H1 (cell line): ENCODE measurements around the gene STARD4.

Source experiments
- ATF2 ChIP-seq: IDR thresholded peaks from 2 replicates; pipeline ENCODE4 v1.6.1; 2012; ENCODE audit warnings: low read length, inconsistent platforms
- CHD2 ChIP-seq: IDR thresholded peaks from 2 replicates; pipeline ENCODE4 v1.6.1; 2012; ENCODE audit warnings: low read length, improper control_type of control experiment
- CREB1 ChIP-seq: IDR thresholded peaks from 2 replicates; pipeline ENCODE4 v1.6.1; 2012; ENCODE audit warnings: inconsistent platforms
- EZH2 ChIP-seq: fragments of 200-600 bp; sonication (generic); IDR thresholded peaks from 2 replicates; pipeline ENCODE4 v1.7.1; 2012; ENCODE audit warnings: low read depth, mild to moderate bottlenecking, moderate library complexity, low read length, inconsistent platforms; ENCODE audit not compliant: severe bottlenecking
- POLR2A ChIP-seq, 2 experiments: IDR thresholded peaks; 1 replicate in 1 of 2; 2 replicates in 1 of 2; pipeline ENCODE4 v1.6.1; 2011; ENCODE audit warnings: low read depth in 2 of 2, low read length in 2 of 2, mild to moderate bottlenecking in 2 of 2; ENCODE audit errors: control extremely low read depth in 1 of 2
- POLR2AphosphoS5 ChIP-seq: IDR thresholded peaks from 2 replicates; pipeline ENCODE4 v1.6.1; 2011; ENCODE audit warnings: low read depth, low read length
- RAD21 ChIP-seq, 2 experiments: IDR thresholded peaks in 1 of 2; conservative IDR thresholded peaks in 1 of 2; 2 replicates each; pipeline ENCODE4 v1.6.1; 2011; ENCODE audit warnings: low read depth in 2 of 2, low read length in 2 of 2, improper control_type of control experiment in 1 of 2, inconsistent platforms in 1 of 2, mild to moderate bottlenecking in 1 of 2, moderate library complexity in 1 of 2
- TAF7 ChIP-seq: optimal IDR thresholded peaks from 2 replicates; pipeline ENCODE3; 2011; ENCODE audit warnings: low read depth, mild to moderate bottlenecking, inconsistent platforms, low read length, moderate library complexity, borderline replicate concordance
- TEAD4 ChIP-seq: IDR thresholded peaks from 2 replicates; pipeline ENCODE4 v1.6.1; 2012; ENCODE audit warnings: low read depth, low read length, inconsistent platforms, mixed read lengths
- TF ChIP-seq, protein P1 (sequence below), 3 experiments: IDR thresholded peaks; 1 replicate in 2 of 3; 2 replicates in 1 of 3; pipeline versions ENCODE4 v1.5.1 to v1.6.1; 2011; ENCODE audit warnings: low read length in 3 of 3, mild to moderate bottlenecking in 3 of 3, inconsistent platforms in 2 of 3, low read depth in 1 of 3, moderate library complexity in 1 of 3; ENCODE audit not compliant: insufficient read depth in 1 of 3; ENCODE audit errors: control extremely low read depth in 1 of 3

GRCh38 chr5:111552896-111553295, 40.6 kb upstream of the STARD4 start:
- TF ChIP-seq TAF7 (no peak), POLR2A (IDR thresholded peaks at IDR 0.05; ENCODE audit: control extremely low read depth in 1 of 2, low read depth in 2 of 2, low read length in 2 of 2) (no peak), EZH2 (no peak), CHD2 (no peak), RAD21 (IDR thresholded peaks at IDR 0.05 in 1 of 2, conservative IDR thresholded peaks at IDR 0.05 in 1 of 2; ENCODE audit: low read depth in 2 of 2, low read length in 2 of 2) (no peak), TEAD4 (no peak), CREB1 (no peak), ATF2 (no peak), POLR2AphosphoS5 (no peak)
- TF ChIP-seq, protein P1, sequence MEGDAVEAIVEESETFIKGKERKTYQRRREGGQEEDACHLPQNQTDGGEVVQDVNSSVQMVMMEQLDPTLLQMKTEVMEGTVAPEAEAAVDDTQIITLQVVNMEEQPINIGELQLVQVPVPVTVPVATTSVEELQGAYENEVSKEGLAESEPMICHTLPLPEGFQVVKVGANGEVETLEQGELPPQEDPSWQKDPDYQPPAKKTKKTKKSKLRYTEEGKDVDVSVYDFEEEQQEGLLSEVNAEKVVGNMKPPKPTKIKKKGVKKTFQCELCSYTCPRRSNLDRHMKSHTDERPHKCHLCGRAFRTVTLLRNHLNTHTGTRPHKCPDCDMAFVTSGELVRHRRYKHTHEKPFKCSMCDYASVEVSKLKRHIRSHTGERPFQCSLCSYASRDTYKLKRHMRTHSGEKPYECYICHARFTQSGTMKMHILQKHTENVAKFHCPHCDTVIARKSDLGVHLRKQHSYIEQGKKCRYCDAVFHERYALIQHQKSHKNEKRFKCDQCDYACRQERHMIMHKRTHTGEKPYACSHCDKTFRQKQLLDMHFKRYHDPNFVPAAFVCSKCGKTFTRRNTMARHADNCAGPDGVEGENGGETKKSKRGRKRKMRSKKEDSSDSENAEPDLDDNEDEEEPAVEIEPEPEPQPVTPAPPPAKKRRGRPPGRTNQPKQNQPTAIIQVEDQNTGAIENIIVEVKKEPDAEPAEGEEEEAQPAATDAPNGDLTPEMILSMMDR (IDR thresholded peaks at IDR 0.05; ENCODE audit: control extremely low read depth in 1 of 3, insufficient read depth in 1 of 3, low read depth in 1 of 3, low read length in 3 of 3) = no peak
